Testis (tissue), 3 donors: ENCODE data around the gene AGXT. TPM values are rescaled to one million over a fixed set of nuclear protein-coding genes. Genes with fewer than 3 reads are reported as not detected.

Experiments
- DNase-seq: peaks from one replicate; pipeline ENCODE4 v3.0.0-alpha.2; 2019
- H3K27ac ChIP-seq, 2 donors: fragments of 200-600 bp; sonication (generic); one replicate each; pipeline ENCODE4 v1.5.1; 2019
- H3K27me3 ChIP-seq: fragments of 200-600 bp; sonication (generic); one replicate; pipeline ENCODE4 v1.5.1; 2019
- H3K36me3 ChIP-seq: fragments of 200-600 bp; sonication (generic); one replicate; pipeline ENCODE4 v1.5.1; 2017; ENCODE audit warnings: low read depth; ENCODE audit errors: missing control alignments
- H3K4me1 ChIP-seq: fragments of 200-600 bp; sonication (generic); one replicate; pipeline ENCODE4 v1.5.1; 2019
- H3K4me3 ChIP-seq, 2 donors: fragments of 200-600 bp; sonication (generic); one replicate each; pipeline ENCODE4 v1.5.1; 2017 to 2019
- H3K9me3 ChIP-seq: fragments of 200-600 bp; sonication (generic); one replicate; pipeline ENCODE4 v1.5.1; 2017
- POLR2A ChIP-seq: fragments of 450-650 bp; IDR thresholded peaks from one replicate; pipeline ENCODE4 v1.6.1; 2017; ENCODE audit warnings: antibody characterized with exemption, mild to moderate bottlenecking, moderate library complexity
- WGBS, 2 donors: methylation state at CpG; one replicate each; pipeline ENCODE4 v1.1.5; 2018; 5-methylcytosine and 5-hydroxymethylcytosine counted together
- intact Hi-C: fragments of 100-400 bp; cut with DNase I; formaldehyde crosslinking; loops from one replicate; pipeline ENCODE4 v1.15.1; 2023; ENCODE audit warnings: low total_unique reads
- polyA plus RNA-seq: library from polyadenylated mRNA; stranded (reverse); fragments of 350-450 nt; fragmentation: Illumina TruSeq; extraction: RNeasy Lipid Tissue Mini Kit (QIAGEN cat#74804); gene quantifications from one replicate; pipeline ENCODE4 v1.2.3, GENCODE V29; 2014; ENCODE audit warnings: low read depth, low replicate concordance; ENCODE audit not compliant: insufficient read depth
- total RNA-seq, 2 donors: library from RNA; depleted of rRNA; stranded (reverse); fragments of >200 nt; gene quantifications; one replicate each; pipeline ENCODE4 v1.2.3, GENCODE V29; 2016
- TF ChIP-seq, protein P1 (sequence below), 3 experiments: fragments of 450-650 bp in 2 of 3; fragments of 200-600 bp in 1 of 3; sonication (generic) in 1 of 3; IDR thresholded peaks; one replicate each; pipeline ENCODE4 v1.5.1; 2016 to 2019; ENCODE audit warnings: antibody characterized with exemption in 3 of 3, mild to moderate bottlenecking in 2 of 3, moderate library complexity in 1 of 3

The AGXT gene
- total and polyA plus RNA-seq, 3 donors from 2014 or later, result 0.24 to 0.51 TPM; not detected in 1

DNA sequence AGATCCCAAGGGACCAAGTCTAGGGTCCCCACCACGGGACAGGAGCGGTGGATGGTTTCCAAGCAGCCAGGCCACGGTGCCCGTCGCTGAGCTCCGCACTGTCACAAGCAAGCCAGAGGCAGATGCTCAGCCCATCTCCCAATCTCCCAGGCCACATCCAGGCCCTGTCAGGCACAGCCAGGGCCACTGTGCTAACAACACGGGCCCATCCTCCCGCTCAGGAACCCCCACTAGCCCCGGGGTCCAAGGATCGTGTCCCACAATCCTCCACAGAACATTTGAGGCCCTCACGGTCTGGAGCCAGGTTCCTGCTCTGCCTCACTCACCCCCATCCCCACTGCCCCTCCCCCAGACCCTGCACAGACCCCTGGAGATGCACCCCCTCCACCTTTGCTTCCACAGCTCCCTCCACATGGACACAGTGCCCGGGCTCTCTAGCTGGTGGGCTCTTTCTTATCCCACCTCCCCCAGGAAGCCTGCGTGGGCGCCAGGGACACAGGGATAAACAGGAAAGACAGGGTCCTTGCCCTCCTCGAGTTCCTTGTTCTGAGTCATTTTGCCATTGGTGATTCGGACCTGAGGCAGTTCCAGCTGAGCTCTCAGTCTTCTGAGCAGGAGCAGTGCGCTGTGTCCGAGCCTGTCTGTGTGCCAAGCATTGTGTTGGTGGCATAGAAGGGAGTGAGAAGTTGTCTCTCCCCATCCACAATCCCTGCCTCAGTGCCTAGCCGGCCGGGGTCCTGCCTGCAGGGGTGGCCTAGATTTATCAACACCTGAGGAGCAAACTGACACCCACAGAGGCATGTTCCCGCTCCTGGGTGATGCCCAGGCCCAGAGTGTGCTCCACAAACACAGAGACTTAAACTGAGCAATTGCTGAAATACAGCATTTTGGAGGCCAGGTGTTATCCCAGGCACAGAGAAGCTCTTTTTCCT lies 44.5 kb downstream of the AGXT start:
- Histone ChIP-seq H3K4me1 (peaks cover 25% of the 10 kb centered on the region), H3K27me3 (no peaks in the 10 kb centered on the region), H3K27ac (peak overlapping the region in 1 of 2 donors; percentile 56), H3K9me3 (no peaks in the 10 kb centered on the region), H3K4me3 (no peak overlapping the region), H3K36me3 (no peaks in the 10 kb centered on the region)
- intact Hi-C loops, result loop anchor here (10.0 kb wide), 1 partner anchor 82 kb away; the partner anchor contains the start of gene SNED1
- TF ChIP-seq, protein P1, sequence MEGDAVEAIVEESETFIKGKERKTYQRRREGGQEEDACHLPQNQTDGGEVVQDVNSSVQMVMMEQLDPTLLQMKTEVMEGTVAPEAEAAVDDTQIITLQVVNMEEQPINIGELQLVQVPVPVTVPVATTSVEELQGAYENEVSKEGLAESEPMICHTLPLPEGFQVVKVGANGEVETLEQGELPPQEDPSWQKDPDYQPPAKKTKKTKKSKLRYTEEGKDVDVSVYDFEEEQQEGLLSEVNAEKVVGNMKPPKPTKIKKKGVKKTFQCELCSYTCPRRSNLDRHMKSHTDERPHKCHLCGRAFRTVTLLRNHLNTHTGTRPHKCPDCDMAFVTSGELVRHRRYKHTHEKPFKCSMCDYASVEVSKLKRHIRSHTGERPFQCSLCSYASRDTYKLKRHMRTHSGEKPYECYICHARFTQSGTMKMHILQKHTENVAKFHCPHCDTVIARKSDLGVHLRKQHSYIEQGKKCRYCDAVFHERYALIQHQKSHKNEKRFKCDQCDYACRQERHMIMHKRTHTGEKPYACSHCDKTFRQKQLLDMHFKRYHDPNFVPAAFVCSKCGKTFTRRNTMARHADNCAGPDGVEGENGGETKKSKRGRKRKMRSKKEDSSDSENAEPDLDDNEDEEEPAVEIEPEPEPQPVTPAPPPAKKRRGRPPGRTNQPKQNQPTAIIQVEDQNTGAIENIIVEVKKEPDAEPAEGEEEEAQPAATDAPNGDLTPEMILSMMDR (IDR thresholded peaks at IDR 0.05), result no peak
- TF ChIP-seq POLR2A, result no peak
- no peak for DNase-seq
- 79 to 81% methylated on average over 13 to 21 of the region's 21 CpGs for WGBS, 2 donors

DNA sequence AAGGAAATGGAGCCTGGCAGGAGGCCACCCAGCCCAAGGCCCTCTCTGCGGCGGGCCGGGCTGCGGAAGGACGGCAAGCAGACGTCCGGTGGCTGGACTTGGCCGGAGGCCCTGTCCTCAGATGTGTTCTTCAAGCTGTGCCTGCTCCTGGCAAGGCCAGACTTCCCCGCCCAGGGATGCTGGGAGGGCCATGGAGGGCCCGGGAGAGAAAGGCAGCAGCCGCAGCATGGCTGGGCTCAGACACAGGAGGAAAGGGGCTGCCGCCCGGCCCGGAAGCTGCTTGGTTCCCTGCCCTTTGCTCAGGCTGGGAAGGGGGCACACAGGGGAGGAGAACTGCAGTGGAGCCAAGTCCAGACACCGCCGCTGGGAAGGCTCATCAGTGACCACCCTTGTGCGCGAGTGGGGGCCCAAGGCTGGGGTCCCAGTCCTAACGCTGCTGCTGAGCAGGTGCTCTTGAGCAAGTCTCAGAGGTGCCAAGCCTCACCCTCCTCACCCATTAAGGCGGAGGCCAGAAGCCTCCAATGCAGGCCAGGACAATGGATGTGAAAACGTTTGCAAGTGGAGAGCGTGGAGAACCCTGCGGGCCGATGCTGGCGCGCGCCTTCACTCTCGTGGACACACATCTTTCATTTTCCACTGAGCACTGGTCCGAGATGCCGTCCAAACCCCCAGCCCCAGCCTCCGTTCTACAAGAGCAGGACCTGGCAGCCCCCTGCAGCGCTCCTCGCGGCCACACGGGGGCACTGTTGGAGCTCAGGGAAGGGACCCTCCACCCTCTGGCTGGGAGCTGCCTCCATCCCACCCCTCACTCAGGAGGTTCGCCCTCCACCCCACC lies 45.4 kb downstream of the AGXT start:
- intact Hi-C loops, result loop anchor here (10.0 kb wide), 1 partner anchor 81 kb away; the partner anchor contains the start of gene SNED1
- Histone ChIP-seq H3K36me3 (no peaks in the 10 kb centered on the region), H3K9me3 (no peaks in the 10 kb centered on the region), H3K27ac (peak overlapping the region in 1 of 2 donors; percentile 56), H3K4me3 (no peak overlapping the region), H3K27me3 (no peaks in the 10 kb centered on the region), H3K4me1 (peaks cover 25% of the 10 kb centered on the region)
- peak; percentile 82 for DNase-seq
- TF ChIP-seq, protein P1 (IDR thresholded peaks at IDR 0.05), result peak; percentile 33 to 95 (median 81)
- TF ChIP-seq POLR2A, result no peak
- WGBS, 2 donors, result 38 to 52% methylated on average over 18 to 34 of the region's 36 CpGs

DNA sequence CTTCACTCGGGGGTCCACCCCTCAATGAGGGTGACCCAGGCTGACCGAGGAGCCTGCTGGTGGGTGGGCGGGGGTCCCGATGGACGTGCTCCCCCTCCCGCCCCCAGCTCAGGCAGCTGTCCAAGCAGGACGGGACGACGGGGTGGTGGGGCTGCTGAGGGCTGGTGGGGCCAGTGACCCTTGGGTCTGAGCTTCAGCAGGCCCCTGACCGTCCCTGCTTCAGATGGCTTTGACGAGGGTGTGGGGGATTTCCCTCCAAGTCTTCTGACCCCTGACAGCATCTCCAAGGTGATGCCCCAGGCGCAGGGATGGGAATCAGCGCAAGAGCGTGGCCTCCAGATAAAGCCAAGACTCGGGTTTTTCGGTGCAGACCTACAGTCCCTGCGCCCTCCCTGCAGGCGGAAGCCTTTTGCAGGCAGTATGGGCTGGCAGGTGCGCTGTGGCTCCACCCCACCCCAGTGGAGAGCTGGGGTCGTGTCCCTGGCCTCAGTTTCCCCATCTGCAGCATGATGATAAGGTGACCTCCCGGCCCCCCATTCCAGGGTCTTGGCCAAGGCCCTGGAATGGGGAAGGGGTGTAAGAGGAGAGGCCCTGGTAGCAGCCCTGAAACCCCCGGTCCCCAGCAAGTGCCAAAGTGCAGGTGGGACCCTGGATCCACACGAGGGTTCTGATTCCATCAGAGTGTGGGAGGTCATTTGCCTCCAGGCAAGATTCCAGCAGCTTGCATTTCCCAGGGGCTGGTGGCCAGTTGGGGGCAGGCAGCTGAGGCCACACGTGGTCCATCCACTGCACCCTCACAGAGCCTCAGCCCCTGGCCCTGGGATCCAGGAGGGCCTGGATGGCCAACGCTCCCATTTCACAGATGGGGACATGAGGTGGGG lies 46.3 kb downstream of the AGXT start:
- intact Hi-C loops, result loop anchor here (10.0 kb wide), 1 partner anchor 80 kb away; the partner anchor contains the start of gene SNED1
- 54 to 75% methylated on average over 9 to 24 of the region's 25 CpGs for WGBS, 2 donors
- Histone ChIP-seq H3K27me3 (no peaks in the 10 kb centered on the region), H3K4me1 (peaks cover 25% of the 10 kb centered on the region), H3K27ac (no peak overlapping the region), H3K4me3 (no peak overlapping the region), H3K36me3 (no peaks in the 10 kb centered on the region), H3K9me3 (no peaks in the 10 kb centered on the region)
- no peak for DNase-seq
- TF ChIP-seq POLR2A, result no peak
- TF ChIP-seq, protein P1 (IDR thresholded peaks at IDR 0.05), result no peak
